ENCODE measurements around the gene MAP2K7.
A peak's percentile ranks its signal among the peaks of the same experiment; 100 is the strongest.
"Not testable (repeated sequence)": the region's sequence is repeated elsewhere in the genome, so short reads cannot be mapped to it uniquely, and the experiment has no call there.

The MAP2K7 gene

GRCh38 chr19:7908742-7909461, 5.2 kb downstream of the MAP2K7 start:
- no peak for DNase-seq

- no peak for DNase-seq
Observed at GRCh38 chr19:7909471-7910067, 5.9 kb downstream of the MAP2K7 start.

GRCh38 chr19:7910321-7911161, 6.9 kb downstream of the MAP2K7 start:
- no peak for DNase-seq

- no peak for DNase-seq
Observed at GRCh38 chr19:7911508-7912143, 7.9 kb downstream of the MAP2K7 start.

GRCh38 chr19:7912144-7912696, 8.5 kb downstream of the MAP2K7 start:
- DNase-seq = no peak

GRCh38 chr19:7912697-7913564, 9.3 kb downstream of the MAP2K7 start:
- DNase-seq = no peak

GRCh38 chr19:7913652-7914051, 10.0 kb downstream of the MAP2K7 start:
- DNase-seq = no peak

- DNase-seq = no peak
Observed at GRCh38 chr19:7914099-7914498, 10.4 kb downstream of the MAP2K7 start.

- DNase-seq = no peak
Observed at GRCh38 chr19:7914598-7915045, 10.9 kb downstream of the MAP2K7 start, which contains the start of gene TGFBR3L. TGFBR3L (plus strand) TSS chr19:7914830.

GRCh38 chr19:7915250-7916102, 11.8 kb downstream of the MAP2K7 start:
- DNase-seq = no peak

GRCh38 chr19:7916103-7916954, 12.7 kb downstream of the MAP2K7 start:
- DNase-seq = no peak

- no peak for DNase-seq
Observed at GRCh38 chr19:7916955-7917266, 13.2 kb downstream of the MAP2K7 start.

GRCh38 chr19:7917267-7918061, 13.8 kb downstream of the MAP2K7 start:
- DNase-seq = peak; percentile 45

- DNase-seq = not testable (repeated sequence)
Observed at GRCh38 chr19:7918062-7918614, 14.5 kb downstream of the MAP2K7 start.

GRCh38 chr19:7918615-7919421, 15.1 kb downstream of the MAP2K7 start:
- DNase-seq = no peak

- peak; percentile 94 for DNase-seq
Observed at GRCh38 chr19:7919610-7920518, 16.2 kb downstream of the MAP2K7 start, which contains the start of gene SNAPC2. SNAPC2 (plus strand) TSS chr19:7920338; CDS start chr19:7920367, 29 bp downstream.
